ENCODE measurements around the gene TMEM33.

The TMEM33 gene

GRCh38 chr4:41975341-41975740, 40.1 kb downstream of the TMEM33 start:
- TF ChIP-seq FOXP2 (optimal IDR thresholded peaks at IDR 0.05; ENCODE audit: borderline replicate concordance, extremely low read depth, extremely low read length, insufficient read depth) = no peak
- no peak for TF ChIP-seq TAF1 (IDR thresholded peaks at IDR 0.05; ENCODE audit: borderline replicate concordance, insufficient read depth, low read length)
- no peak for TF ChIP-seq REST (IDR thresholded peaks at IDR 0.05; ENCODE audit: insufficient read depth in 1 of 2, low read depth in 2 of 2, low read length in 2 of 2)
- no peak for TF ChIP-seq SIN3A (IDR thresholded peaks at IDR 0.05; ENCODE audit: borderline replicate concordance, insufficient read depth, low read length)
- no peak for TF ChIP-seq POLR2AphosphoS5 (IDR thresholded peaks at IDR 0.05; ENCODE audit: low read depth, low read length)

- TF ChIP-seq REST (IDR thresholded peaks at IDR 0.05; ENCODE audit: insufficient read depth in 1 of 2, low read depth in 2 of 2, low read length in 2 of 2) = no peak
- TF ChIP-seq POLR2AphosphoS5 (IDR thresholded peaks at IDR 0.05; ENCODE audit: low read depth, low read length) = no peak
- TF ChIP-seq TAF1 (IDR thresholded peaks at IDR 0.05; ENCODE audit: borderline replicate concordance, insufficient read depth, low read length) = no peak
- TF ChIP-seq FOXP2 (optimal IDR thresholded peaks at IDR 0.05; ENCODE audit: borderline replicate concordance, extremely low read depth, extremely low read length, insufficient read depth) = no peak
- TF ChIP-seq SIN3A (IDR thresholded peaks at IDR 0.05; ENCODE audit: borderline replicate concordance, insufficient read depth, low read length) = no peak
Measured at GRCh38 chr4:41976775-41977516, 41.7 kb downstream of the TMEM33 start.

- no peak for TF ChIP-seq POLR2AphosphoS5 (IDR thresholded peaks at IDR 0.05; ENCODE audit: low read depth, low read length)
- TF ChIP-seq SIN3A (IDR thresholded peaks at IDR 0.05; ENCODE audit: borderline replicate concordance, insufficient read depth, low read length) = no peak
- no peak for TF ChIP-seq TAF1 (IDR thresholded peaks at IDR 0.05; ENCODE audit: borderline replicate concordance, insufficient read depth, low read length)
- no peak for TF ChIP-seq FOXP2 (optimal IDR thresholded peaks at IDR 0.05; ENCODE audit: borderline replicate concordance, extremely low read depth, extremely low read length, insufficient read depth)
- no peak for TF ChIP-seq REST (IDR thresholded peaks at IDR 0.05; ENCODE audit: insufficient read depth in 1 of 2, low read depth in 2 of 2, low read length in 2 of 2)
Measured at GRCh38 chr4:41977709-41978108, 42.5 kb downstream of the TMEM33 start.

- no peak for TF ChIP-seq TAF1 (IDR thresholded peaks at IDR 0.05; ENCODE audit: borderline replicate concordance, insufficient read depth, low read length)
- no peak for TF ChIP-seq POLR2AphosphoS5 (IDR thresholded peaks at IDR 0.05; ENCODE audit: low read depth, low read length)
- TF ChIP-seq SIN3A (IDR thresholded peaks at IDR 0.05; ENCODE audit: borderline replicate concordance, insufficient read depth, low read length) = no peak
- TF ChIP-seq REST (IDR thresholded peaks at IDR 0.05; ENCODE audit: insufficient read depth in 1 of 2, low read depth in 2 of 2, low read length in 2 of 2) = no peak
Measured at GRCh38 chr4:41981456-41981855, 46.2 kb downstream of the TMEM33 start, which contains the start of gene DCAF4L1. TSS of gene DCAF4L1 (plus strand) at chr4:41981756. CDS start at chr4:41981793, 37 bp downstream.
